Stimulated activated CD4-positive, alpha-beta T cell treated with anti-CD3 and anti-CD28 coated beads, TNF-alpha, amount 100 ng/mL, for 48 hours (primary cell): ENCODE measurements around the gene TMEM156.
"Not testable (repeated sequence)": the region's sequence is repeated elsewhere in the genome, so short reads cannot be mapped to it uniquely, and the experiment has no call there.

Experiments used
- DNase-seq, 3 donors: peaks; one replicate each; pipeline ENCODE4 v3.0.0-alpha.2; 2020; ENCODE audit warnings: low read depth in 3 of 3

TMEM156 gene

GRCh38 chr4:38993683-38994082 is 38.5 kb downstream of the TMEM156 start:
- DNase-seq = no peak

- no peak for DNase-seq
Measured at GRCh38 chr4:38990241-38990640, 42.0 kb downstream of the TMEM156 start.

- no peak for DNase-seq
Measured at GRCh38 chr4:38989487-38989886, 42.7 kb downstream of the TMEM156 start.

- DNase-seq = not testable (repeated sequence)
Measured at GRCh38 chr4:38988353-38988752, 43.9 kb downstream of the TMEM156 start.

- no peak for DNase-seq
Measured at GRCh38 chr4:38987491-38987890, 44.7 kb downstream of the TMEM156 start.

DNA sequence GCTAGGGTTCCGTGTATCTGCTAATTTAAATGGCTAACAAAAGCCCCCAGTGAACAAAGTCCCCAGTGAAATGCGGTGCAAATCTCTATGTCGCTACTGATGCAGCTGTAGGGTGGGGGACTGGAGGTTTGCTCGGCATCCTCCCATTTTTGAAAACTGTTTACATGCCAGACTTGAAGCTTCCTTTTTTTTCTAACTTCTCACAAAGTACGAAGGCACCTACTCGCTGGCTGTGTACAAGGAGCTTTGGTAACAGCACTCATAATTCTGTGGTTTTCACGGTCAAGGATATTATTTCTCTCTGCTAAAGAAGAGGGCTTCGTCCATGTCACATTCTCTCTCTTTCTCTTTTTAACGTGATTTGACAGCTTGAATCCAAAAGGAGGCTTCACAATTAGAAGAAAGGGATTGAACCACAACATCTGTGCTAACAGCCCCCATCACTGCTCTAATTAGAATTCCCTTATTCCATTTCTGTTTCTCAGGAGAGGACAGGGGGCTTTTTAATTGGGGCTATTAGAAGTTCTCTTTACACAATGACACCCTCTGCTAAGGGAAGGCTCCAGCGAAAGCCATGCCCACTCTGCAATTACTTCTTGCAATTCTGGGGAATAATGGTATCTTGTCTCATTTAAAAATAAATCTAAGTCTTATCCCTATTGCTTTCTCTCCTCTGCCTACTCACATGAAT is 46.7 kb downstream of the TMEM156 start:
- DNase-seq = no peak

- DNase-seq = no peak
Measured at GRCh38 chr4:38983787-38984598, 48.2 kb downstream of the TMEM156 start.

DNA sequence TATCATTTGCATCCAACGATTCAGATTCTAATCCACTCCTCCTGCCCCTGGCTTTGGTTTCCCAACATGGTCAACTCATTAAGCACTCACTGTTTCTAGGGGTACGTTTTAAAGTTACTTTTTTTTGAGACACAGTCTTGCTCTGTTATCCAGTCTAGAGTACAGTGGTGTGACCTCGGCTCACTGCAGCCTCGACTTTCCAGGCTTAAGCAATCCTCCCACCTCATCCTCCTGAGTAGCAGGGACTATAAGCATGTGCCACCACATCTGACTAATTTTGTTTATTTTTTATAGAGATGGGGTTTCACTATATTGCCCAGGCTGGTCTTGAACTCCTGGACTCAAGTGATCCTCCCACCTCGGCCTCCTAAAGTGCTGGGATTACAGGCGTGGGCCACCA is 48.9 kb downstream of the TMEM156 start:
- DNase-seq = no peak

GRCh38 chr4:38982361-38983095 is 49.7 kb downstream of the TMEM156 start:
- DNase-seq = no peak

DNA sequence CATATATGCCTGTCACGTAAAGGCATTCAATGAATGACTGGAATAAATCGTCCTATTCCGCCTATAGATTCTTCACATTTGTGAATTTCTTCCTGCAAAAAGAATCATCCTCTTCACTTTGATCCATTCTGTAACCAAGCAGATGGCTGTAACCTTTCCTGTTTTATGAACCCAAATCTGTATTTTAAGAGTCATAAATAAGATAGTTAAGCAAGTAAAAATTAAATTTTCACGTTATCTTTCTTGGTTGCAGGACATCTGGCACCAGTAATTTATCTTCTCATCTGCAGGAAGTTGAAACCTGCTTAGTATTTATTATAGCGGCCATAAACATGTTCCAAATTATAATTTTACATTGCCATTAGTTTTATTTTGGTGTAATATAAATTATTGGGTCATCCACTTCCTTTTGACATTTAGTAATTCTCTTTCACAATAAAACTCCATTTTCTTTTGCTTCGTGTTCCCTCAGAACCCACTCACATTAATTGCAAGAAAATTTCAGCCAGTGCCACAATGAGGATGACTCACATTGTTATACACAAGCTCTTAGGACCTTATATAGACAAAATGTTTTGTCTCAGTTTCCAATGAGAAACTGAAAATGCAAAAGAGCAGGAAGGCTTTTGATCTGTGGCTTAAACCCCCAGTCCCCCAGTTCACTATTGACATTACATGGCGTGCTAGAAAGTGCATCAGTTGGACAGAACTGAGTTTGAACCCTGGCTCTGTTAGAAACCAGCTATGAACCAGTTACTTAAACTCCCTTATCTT is 51.1 kb downstream of the TMEM156 start:
- no peak for DNase-seq

GRCh38 chr4:38979511-38980230 is 52.5 kb downstream of the TMEM156 start:
- DNase-seq = no peak

DNA sequence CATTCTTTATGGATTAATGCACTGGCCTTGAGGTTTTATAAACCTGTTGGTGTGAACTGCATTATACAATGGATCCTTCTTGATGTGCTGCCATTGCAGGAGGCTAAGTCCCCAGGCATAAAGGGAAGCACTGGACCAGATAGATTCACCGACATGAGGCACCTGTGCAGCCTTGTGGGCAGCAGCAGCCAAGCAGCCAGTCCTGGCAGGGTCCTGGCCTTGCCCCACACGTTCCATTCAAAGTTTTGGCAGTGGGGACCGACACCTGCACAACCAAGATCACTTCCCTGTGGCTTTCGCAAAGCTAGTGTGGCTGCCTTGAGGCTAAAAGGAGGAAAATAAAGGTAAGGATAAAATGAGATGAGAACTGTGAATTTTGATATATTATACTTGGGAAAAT is 53.1 kb downstream of the TMEM156 start:
- no peak for DNase-seq

- DNase-seq = no peak
Measured at GRCh38 chr4:38976308-38976707, 55.9 kb downstream of the TMEM156 start.

DNA sequence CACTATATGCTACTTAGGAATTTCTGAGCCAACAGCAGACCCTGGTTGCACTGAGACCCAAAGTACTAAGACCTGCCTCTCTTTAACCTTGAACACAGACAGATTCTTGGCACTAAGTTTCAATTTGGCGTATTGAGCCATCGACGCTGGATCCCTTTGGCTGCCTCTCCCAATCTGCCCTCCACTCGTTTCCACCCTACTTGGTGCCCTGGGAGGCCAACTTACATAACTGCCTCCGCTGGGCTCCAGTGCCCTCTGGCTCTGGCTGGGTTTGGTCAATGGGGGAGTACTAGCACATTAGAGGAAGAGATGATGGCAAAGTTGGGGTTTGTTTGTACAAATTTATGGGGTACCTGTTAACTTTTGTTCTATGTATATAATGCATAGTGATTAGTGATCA is 63.5 kb downstream of the TMEM156 start:
- no peak for DNase-seq

GRCh38 chr4:38967260-38968095 is 64.7 kb downstream of the TMEM156 start:
- DNase-seq = no peak

- DNase-seq = no peak
Measured at GRCh38 chr4:38965866-38966265, 66.3 kb downstream of the TMEM156 start.

DNA sequence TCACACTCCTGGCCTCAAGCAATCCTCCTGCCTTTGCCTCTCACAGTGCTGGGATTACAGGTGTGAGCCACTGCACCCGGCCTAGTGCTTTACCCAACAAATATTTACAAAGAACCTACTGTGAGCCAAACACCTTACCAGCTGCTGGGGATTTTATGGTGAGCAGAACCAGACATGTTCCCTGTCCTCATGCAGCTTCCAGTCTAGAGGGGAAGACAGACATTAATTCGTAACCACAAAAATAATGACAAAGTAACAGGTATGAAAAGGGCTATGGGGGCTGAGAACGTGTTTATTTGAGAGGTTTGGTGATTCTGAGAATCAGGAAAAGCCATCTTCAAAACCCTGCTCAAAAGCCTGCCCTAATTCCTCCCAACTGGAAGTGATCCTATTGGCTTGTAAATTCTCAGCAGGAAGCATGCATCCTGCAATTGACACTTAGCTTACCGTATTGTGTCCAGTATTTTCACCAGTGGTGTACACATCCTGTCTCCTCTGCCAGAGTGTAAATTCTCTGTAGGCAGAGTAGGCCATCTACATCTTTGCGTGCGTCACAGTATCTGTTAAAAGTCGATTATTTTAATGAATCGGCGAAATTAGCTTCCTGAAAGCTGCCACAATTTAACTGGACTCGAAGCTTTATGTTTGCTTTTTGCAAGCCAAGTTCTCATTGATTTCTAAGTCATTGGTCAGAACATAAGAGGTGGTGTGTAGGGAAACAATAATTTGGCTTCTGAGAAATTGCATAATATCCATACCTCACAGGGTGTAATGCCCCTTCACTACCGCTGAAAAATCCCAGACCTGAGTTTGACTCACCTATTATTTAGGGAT is 67.0 kb downstream of the TMEM156 start:
- DNase-seq = no peak

DNA sequence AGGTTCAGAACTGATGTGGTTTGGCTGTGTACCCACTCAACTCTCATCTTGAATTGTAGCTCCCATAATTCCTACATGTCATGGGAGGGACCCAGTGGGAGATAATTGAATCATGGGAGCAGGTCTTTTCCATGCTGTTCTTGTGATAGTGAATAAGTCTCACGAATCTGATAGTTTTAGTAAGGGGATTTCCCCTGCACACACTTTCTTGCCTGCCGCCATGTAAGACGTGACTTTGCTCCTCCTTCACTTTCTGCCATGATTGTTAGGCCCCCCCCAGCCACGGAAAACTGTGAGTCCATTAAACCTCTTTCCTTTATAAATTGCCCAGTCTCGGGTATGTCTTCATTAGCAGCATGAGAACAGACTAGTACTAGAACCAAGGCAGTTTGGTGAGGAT is 73.0 kb downstream of the TMEM156 start:
- DNase-seq = not testable (repeated sequence)

DNA sequence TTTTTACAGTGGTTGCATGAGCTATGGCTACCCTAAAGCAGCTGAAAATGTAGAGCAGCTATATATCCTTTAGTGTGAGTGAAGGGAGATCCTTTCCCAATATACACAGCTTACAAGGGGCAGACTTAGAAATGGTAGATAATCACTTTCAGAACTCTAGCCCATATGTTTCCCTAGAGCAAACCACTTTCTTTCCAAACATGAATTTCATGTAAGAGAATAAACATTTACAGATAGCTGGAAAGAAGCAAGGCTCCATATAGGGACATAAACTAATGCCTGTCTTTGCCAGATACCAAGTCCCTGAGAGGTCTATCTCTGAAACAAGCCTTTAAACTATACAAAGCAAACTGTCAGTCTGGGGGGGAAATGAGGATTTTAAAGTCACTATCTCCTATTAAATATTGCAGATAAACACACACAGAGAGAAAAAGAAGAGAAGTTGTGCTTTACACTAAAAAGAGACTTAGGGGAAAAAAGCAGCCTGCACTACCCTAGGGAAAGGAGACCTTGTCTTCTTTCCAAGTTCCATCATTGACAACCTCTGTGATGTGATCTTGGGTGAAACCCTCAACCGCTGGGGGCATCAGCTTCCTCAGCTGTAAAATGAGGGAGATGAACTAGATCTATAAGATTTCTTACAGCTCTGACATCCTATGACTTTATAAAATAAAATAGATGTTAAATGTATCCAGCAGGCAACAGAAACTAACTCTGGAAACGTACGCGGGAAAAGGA is 73.6 kb downstream of the TMEM156 start:
- DNase-seq = no peak
